ENCODE data around the gene KRT3.

Gene KRT3

GRCh38 chr12:52784909-52785308 is 11.0 kb downstream of the KRT3 start:
- TF ChIP-seq ZFP41 (tag by site-specific recombination; IDR thresholded peaks at IDR 0.05; ENCODE audit: borderline replicate concordance) (no peak), ZNF624 (tag by site-specific recombination; IDR thresholded peaks at IDR 0.05) (no peak), ZNF639 (tag by site-specific recombination; IDR thresholded peaks at IDR 0.05) (no peak), ZNF654 (tag by site-specific recombination; IDR thresholded peaks at IDR 0.05; ENCODE audit: low read depth) (no peak), ZBTB20 (tag by site-specific recombination; IDR thresholded peaks at IDR 0.05) (no peak), ZNF26 (tag by site-specific recombination; IDR thresholded peaks at IDR 0.05) (no peak), ZNF658 (tag by site-specific recombination; IDR thresholded peaks at IDR 0.05) (no peak)
- ChIA-PET POLR2A (no interaction called here), CTCF (no interaction called here)
- no peaks in the 10 kb centered on the region; the same call in 1 of the 2 replicates for H3K4me1 ChIP-seq (ENCODE audit: control insufficient read depth, insufficient read depth, low read length)
- H3K36me3 ChIP-seq (ENCODE audit: control insufficient read depth in 2 of 2, insufficient read depth in 1 of 2, low read length in 2 of 2), result no peaks in the 10 kb centered on the region
- no peaks in the 10 kb centered on the region for H3K9me3 ChIP-seq (ENCODE audit: control insufficient read depth, insufficient read depth, low read depth, low read length)
- no peak overlapping the region for H3K4me3 ChIP-seq (ENCODE audit: low read depth, low read length)
- no peak overlapping the region for H3K27ac ChIP-seq (ENCODE audit: extremely low read depth, low read depth, low read length)

- no peaks in the 10 kb centered on the region for H3K9me3 ChIP-seq (ENCODE audit: control insufficient read depth, insufficient read depth, low read depth, low read length)
- H3K27ac ChIP-seq (ENCODE audit: extremely low read depth, low read depth, low read length), result no peak overlapping the region
- TF ChIP-seq ZNF19 (tag by site-specific recombination; IDR thresholded peaks at IDR 0.05; ENCODE audit: low read depth) (no peak), ZNF600 (tag by site-specific recombination; IDR thresholded peaks at IDR 0.05) (no peak), ATF2 (tag by site-specific recombination; IDR thresholded peaks at IDR 0.05; ENCODE audit: low read depth) (no peak)
- H3K4me1 ChIP-seq (ENCODE audit: control insufficient read depth, insufficient read depth, low read length), result no peaks in the 10 kb centered on the region; the same call in 1 of the 2 replicates
- no peaks in the 10 kb centered on the region for H3K36me3 ChIP-seq (ENCODE audit: control insufficient read depth in 2 of 2, insufficient read depth in 1 of 2, low read length in 2 of 2)
- CTCF ChIA-PET, result no interaction called here
- POLR2A ChIA-PET, result no interaction called here
- H3K4me3 ChIP-seq (ENCODE audit: low read depth, low read length), result no peak overlapping the region
Observed at GRCh38 chr12:52783563-52784316, 12.2 kb downstream of the KRT3 start.

- H3K27ac ChIP-seq (ENCODE audit: extremely low read depth, low read depth, low read length), result no peak overlapping the region
- H3K36me3 ChIP-seq (ENCODE audit: control insufficient read depth in 2 of 2, insufficient read depth in 1 of 2, low read length in 2 of 2), result no peaks in the 10 kb centered on the region
- no peak overlapping the region for H3K4me3 ChIP-seq (ENCODE audit: low read depth, low read length)
- POLR2A ChIA-PET, result interaction anchor here (0.6 kb wide), 1 partner anchor 1767 kb away, joined by 3 read pairs; no protein-coding TSS in a partner anchor
- H3K9me3 ChIP-seq (ENCODE audit: control insufficient read depth, insufficient read depth, low read depth, low read length), result no peaks in the 10 kb centered on the region
- H3K4me1 ChIP-seq (ENCODE audit: control insufficient read depth, insufficient read depth, low read length), result no peaks in the 10 kb centered on the region
- CTCF ChIA-PET, result no interaction called here
- no peak for TF ChIP-seq HOXA7 (CRISPR knock-in tag; IDR thresholded peaks at IDR 0.05; ENCODE audit: borderline replicate concordance)
- TF ChIP-seq ZNF596 (tag by site-specific recombination; IDR thresholded peaks at IDR 0.05), result no peak
- no peak for TF ChIP-seq ZNF707 (tag by site-specific recombination; IDR thresholded peaks at IDR 0.05)
- TF ChIP-seq ZNF239 (tag by site-specific recombination; IDR thresholded peaks at IDR 0.05), result no peak
- TF ChIP-seq ZNF148 (tag by site-specific recombination; IDR thresholded peaks at IDR 0.05; ENCODE audit: borderline replicate concordance), result no peak
- TF ChIP-seq ZNF426 (tag by site-specific recombination; IDR thresholded peaks at IDR 0.05), result no peak
- no peak for TF ChIP-seq CTCF (tag by site-specific recombination; IDR thresholded peaks at IDR 0.05)
- no peak for TF ChIP-seq ZSCAN30 (tag by site-specific recombination; IDR thresholded peaks at IDR 0.05)
- no peak for TF ChIP-seq ZNF571 (tag by site-specific recombination; IDR thresholded peaks at IDR 0.05)
- TF ChIP-seq ZNF184 (tag by site-specific recombination; IDR thresholded peaks at IDR 0.05), result no peak
- TF ChIP-seq BCL11B (tag by site-specific recombination; IDR thresholded peaks at IDR 0.05; ENCODE audit: low read depth), result no peak
- TF ChIP-seq ZNF214 (tag by site-specific recombination; IDR thresholded peaks at IDR 0.05; ENCODE audit: borderline replicate concordance), result no peak
Observed at GRCh38 chr12:52782502-52782901, 13.4 kb downstream of the KRT3 start.
